B cell (primary cell): Measurements from ENCODE around the gene CDH13. TPM values are rescaled to one million over a fixed set of nuclear protein-coding genes. Genes with fewer than 3 reads are reported as not detected.

Source experiments
- ATAC-seq: fragments of 200-7000 bp; cut with Tn5 transposase; one replicate; pipeline ENCODE4 v1.10.0; 2021; ENCODE audit warnings: low read depth, mild to moderate bottlenecking, moderate number of reproducible peaks, moderate library complexity
- CTCF ChIA-PET: fragments of 350-600 bp; sonication (Branson Sonifier 250); formaldehyde crosslinking; loops from one replicate; lab custom pipeline; 2021; ENCODE audit warnings: antibody characterized with exemption, inconsistent platforms; lab: Charles Lee
- POLR2A ChIA-PET: fragments of 350-600 bp; sonication (Branson Sonifier 250); formaldehyde crosslinking; loops from one replicate; lab custom pipeline; 2021; ENCODE audit warnings: antibody characterized with exemption; lab: Charles Lee
- DNase-seq: peaks from one replicate; pipeline ENCODE4 v3.0.0; 2013
- H2AFZ ChIP-seq: 2 replicates; pipeline ENCODE4 v1.6.1; 2012; ENCODE audit warnings: mild to moderate bottlenecking, low read depth, low read length; ENCODE audit not compliant: insufficient read depth, poor library complexity, severe bottlenecking
- H3K27ac ChIP-seq, 2 donors: 1 replicate in 1 of 2; 2 replicates in 1 of 2; pipeline ENCODE4 v1.5.1; 2012 to 2013; ENCODE audit warnings: low read length in 2 of 2, mild to moderate bottlenecking in 2 of 2, moderate library complexity in 1 of 2
- H3K27me3 ChIP-seq, 4 experiments: fragments of 200-600 bp in 1 of 4; sonication (generic) in 1 of 4; replicated peaks in 1 of 4; 1 replicate in 2 of 4; 2 replicates in 2 of 4; pipeline versions ENCODE4 v1.6.1 to v1.7.0; 2013 to 2016; ENCODE audit warnings: low read length in 3 of 4, mild to moderate bottlenecking in 2 of 4, mixed read lengths in 1 of 4, moderate library complexity in 1 of 4; ENCODE audit not compliant: insufficient read depth in 4 of 4, control insufficient read depth in 3 of 4; ENCODE audit errors: control extremely low read depth in 1 of 4
- H3K36me3 ChIP-seq, 2 experiments: replicated peaks in 1 of 2; 1 replicate in 1 of 2; 2 replicates in 1 of 2; pipeline versions ENCODE4 v1.6.1 to v1.7.1; 2013; ENCODE audit warnings: low read length in 1 of 2; ENCODE audit not compliant: insufficient read depth in 2 of 2, control insufficient read depth in 1 of 2; ENCODE audit errors: control extremely low read depth in 1 of 2, extremely low read depth in 1 of 2
- H3K4me1 ChIP-seq, 2 donors: fragments of 200-600 bp in 1 of 2; sonication (generic) in 1 of 2; 1 replicate in 1 of 2; 2 replicates in 1 of 2; pipeline versions ENCODE4 v1.5.1 to v1.6.1; 2013 to 2017; ENCODE audit warnings: low read length in 2 of 2; ENCODE audit not compliant: control insufficient read depth in 2 of 2, insufficient read depth in 2 of 2
- H3K4me2 ChIP-seq: replicated peaks from 2 replicates; pipeline ENCODE3; 2012; ENCODE audit warnings: mild to moderate bottlenecking, low read depth, low read length; ENCODE audit not compliant: poor library complexity, severe bottlenecking
- H3K4me3 ChIP-seq, 5 experiments: fragments of 200-600 bp in 1 of 5; sonication (generic) in 1 of 5; 1 replicate in 3 of 5; 2 replicates in 2 of 5; pipeline versions ENCODE4 v1.5.1 to v1.7.0; 2011 to 2016; ENCODE audit warnings: low read length in 4 of 5, mild to moderate bottlenecking in 4 of 5, low read depth in 2 of 5, control low read depth in 1 of 5, moderate library complexity in 1 of 5; ENCODE audit not compliant: insufficient read depth in 1 of 5; ENCODE audit errors: control extremely low read depth in 1 of 5, extremely low read depth in 1 of 5
- H3K79me2 ChIP-seq: fragments of 200-600 bp; sonication (generic); one replicate; pipeline ENCODE4 v1.6.0; 2016; ENCODE audit warnings: low read length; ENCODE audit not compliant: control insufficient read depth, insufficient read depth
- H3K9ac ChIP-seq: fragments of 200-600 bp; sonication (generic); 2 replicates; pipeline ENCODE4 v1.6.1; 2017; ENCODE audit warnings: mild to moderate bottlenecking, low read length, moderate library complexity
- H3K9me3 ChIP-seq, 3 donors: one replicate each; pipeline versions ENCODE4 v1.6.1 to v1.7.1; 2013; ENCODE audit warnings: low read length in 2 of 3; ENCODE audit not compliant: control insufficient read depth in 2 of 3, insufficient read depth in 1 of 3; ENCODE audit errors: control extremely low read depth in 1 of 3
- H4K20me1 ChIP-seq: 2 replicates; pipeline ENCODE4 v1.6.0; 2012; ENCODE audit warnings: mild to moderate bottlenecking, low read length; ENCODE audit not compliant: insufficient read depth, control insufficient read depth, poor library complexity, severe bottlenecking
- H3K27ac Mint-ChIP-seq: one replicate; pipeline ENCODE4 v1.8.0; 2021; ENCODE audit warnings: mixed read lengths
- H3K27me3 Mint-ChIP-seq: one replicate; pipeline ENCODE4 v1.8.0; 2021; ENCODE audit warnings: mixed read lengths
- H3K4me1 Mint-ChIP-seq: one replicate; pipeline ENCODE4 v1.8.0; 2021; ENCODE audit warnings: mixed read lengths
- H3K4me3 Mint-ChIP-seq: one replicate; pipeline ENCODE4 v1.8.0; 2021; ENCODE audit warnings: mixed read lengths
- H3K9me3 Mint-ChIP-seq: one replicate; pipeline ENCODE4 v1.8.0; 2022; ENCODE audit warnings: mixed read lengths; ENCODE audit not compliant: insufficient read depth
- CTCF ChIP-seq: fragments of 200-600 bp; IDR thresholded peaks from one replicate; pipeline ENCODE4 v1.8.0; 2022; ENCODE audit warnings: antibody characterized with exemption, mild to moderate bottlenecking
- EZH2 ChIP-seq: IDR thresholded peaks from 2 replicates; pipeline ENCODE4 v1.6.1; 2012; ENCODE audit warnings: borderline replicate concordance, low read depth, mild to moderate bottlenecking, moderate library complexity, low read length; ENCODE audit not compliant: insufficient read depth, poor library complexity, severe bottlenecking
- WGBS: methylation state at CpG from one replicate; pipeline ENCODE4 v1.1.5; 2013; ENCODE audit warnings: missing lambda C conversion rate; ENCODE audit not compliant: insufficient coverage; 5-methylcytosine and 5-hydroxymethylcytosine counted together
- intact Hi-C: fragments of 100-400 bp; cut with micrococcal nuclease; formaldehyde crosslinking; loops from one replicate; pipeline ENCODE4 v1.10.0; 2022
- polyA plus RNA-seq: library from polyadenylated mRNA; depleted of rRNA; stranded (reverse); fragments of >200 nt; gene quantifications from 2 replicates; pipeline ENCODE4 v1.2.3, GENCODE V29; 2012
- total RNA-seq, 2 donors: library from RNA; stranded (reverse); fragments of 120-200 nt in 1 of 2; gene quantifications; 1 replicate in 1 of 2; 2 replicates in 1 of 2; pipeline versions ENCODE4 v1.2.3 to v1.2.4, GENCODE V29; 2013 to 2022

The CDH13 gene
- total and polyA plus RNA-seq, 2 donors (not counting 1 experiment from before 2014, with no cell fraction given): not detected

GRCh38 chr16:82917886-82918595 is 291.3 kb downstream of the CDH13 start:
- DNase-seq (no peak), ATAC-seq (no peak)
- WGBS: no CpG with 5 or more reads among the region's 5 CpGs
- H3K79me2 ChIP-seq: no peaks in the 10 kb centered on the region
- intact Hi-C loops: no loop called here
- H3K4me1 ChIP-seq: no peaks in the 10 kb centered on the region
- Mint-ChIP-seq H3K27me3 (peaks cover 6% of the 10 kb centered on the region), H3K27ac (no peak overlapping the region), H3K4me1 (no peaks in the 10 kb centered on the region), H3K4me3 (no peak overlapping the region), H3K9me3 (peaks cover 4% of the 10 kb centered on the region)
- no peak for TF ChIP-seq CTCF
- TF ChIP-seq EZH2: no peak
- no peak overlapping the region for H3K4me2 ChIP-seq
- H3K9ac ChIP-seq: no peak overlapping the region
- CTCF ChIA-PET: no interaction called here
- no peaks in the 10 kb centered on the region for H3K27me3 ChIP-seq
- no peak overlapping the region for H2AFZ ChIP-seq
- no peaks in the 10 kb centered on the region for H3K36me3 ChIP-seq
- no peaks in the 10 kb centered on the region for H4K20me1 ChIP-seq
- POLR2A ChIA-PET: no interaction called here
- no peaks in the 10 kb centered on the region for H3K9me3 ChIP-seq
- H3K27ac ChIP-seq: no peak overlapping the region
- H3K4me3 ChIP-seq: no peak overlapping the region

DNA sequence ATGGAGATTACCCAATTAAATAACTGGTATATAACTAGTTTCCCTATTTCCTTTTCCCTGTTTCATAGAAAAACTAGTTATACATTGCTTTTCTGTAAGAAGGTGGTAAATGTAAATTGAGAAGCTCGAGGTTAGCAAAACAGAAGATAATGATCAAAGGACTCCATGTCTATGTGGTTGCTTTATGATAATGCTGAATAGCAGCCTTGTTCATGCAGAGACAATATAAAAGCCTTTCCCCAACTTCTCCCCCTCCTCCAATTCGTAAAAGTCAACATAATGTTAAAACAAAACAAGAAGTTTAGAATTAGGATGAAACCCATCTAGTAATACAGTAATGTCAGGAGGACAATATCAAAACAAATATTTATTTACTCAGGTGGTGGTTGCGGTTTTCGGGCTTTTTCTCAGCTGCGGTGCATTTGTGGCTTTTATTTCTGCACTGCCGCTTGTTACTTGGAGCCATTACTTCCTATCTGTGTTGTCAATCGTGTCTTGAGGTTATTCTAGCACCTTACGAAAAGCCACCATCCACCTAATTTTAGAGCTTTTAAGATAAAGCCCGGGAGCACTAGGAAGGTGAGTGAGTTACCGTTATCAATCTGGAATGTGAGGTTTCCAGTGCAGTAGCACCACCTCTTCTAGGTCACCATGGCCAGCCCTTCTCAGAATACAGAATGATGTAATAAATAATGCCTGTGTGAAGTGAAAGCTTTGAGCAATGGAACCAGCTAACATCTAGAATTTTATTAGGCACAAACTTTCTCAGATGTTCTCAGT is 297.5 kb downstream of the CDH13 start:
- no peak overlapping the region for H3K4me3 Mint-ChIP-seq

More for the DNA sequence above, 297.5 kb downstream of the CDH13 start:
- H3K27me3 Mint-ChIP-seq: peaks cover 20% of the 10 kb centered on the region
- POLR2A ChIA-PET: no interaction called here
- H3K79me2 ChIP-seq: no peaks in the 10 kb centered on the region
- H2AFZ ChIP-seq: no peak overlapping the region
- DNase-seq (no peak), ATAC-seq (no peak)
- no peaks in the 10 kb centered on the region for H3K4me1 Mint-ChIP-seq
- CTCF ChIA-PET: no interaction called here
- peaks cover 4% of the 10 kb centered on the region for H3K9me3 Mint-ChIP-seq
- WGBS: no CpG with 5 or more reads among the region's 10 CpGs
- H3K9me3 ChIP-seq: no peaks in the 10 kb centered on the region
- H3K4me1 ChIP-seq: no peaks in the 10 kb centered on the region
- no peak for TF ChIP-seq EZH2
- TF ChIP-seq CTCF: no peak
- no peak overlapping the region for H3K9ac ChIP-seq
- H3K4me2 ChIP-seq: no peak overlapping the region
- H3K27me3 ChIP-seq: peaks cover 0 to 18% (median 3%) of the 10 kb centered on the region in 4 experiments
- no peak overlapping the region for H3K27ac ChIP-seq
- H3K36me3 ChIP-seq: no peaks in the 10 kb centered on the region
- no peak overlapping the region for H3K4me3 ChIP-seq
- no peak overlapping the region for H3K27ac Mint-ChIP-seq
- intact Hi-C loops: no loop called here
- H4K20me1 ChIP-seq: no peaks in the 10 kb centered on the region
